Left hindlimb (tissue), 1 donor: ENCODE data around the gene CDKN2B.
A peak's percentile ranks its signal among the peaks of the same experiment; 100 is the strongest.

ENCODE experiments used
- DNase-seq: peaks from one replicate; pipeline ENCODE4 v3.0.0-alpha.2; 2018

The CDKN2B gene

GRCh38 chr9:22033012-22033630, 24.0 kb upstream of the CDKN2B start:
- DNase-seq, result no peak

GRCh38 chr9:22031655-22032411, 22.7 kb upstream of the CDKN2B start:
- DNase-seq, result no peak

- no peak for DNase-seq
Observed at GRCh38 chr9:22030101-22030598, 21.0 kb upstream of the CDKN2B start.

GRCh38 chr9:22029231-22029630, 20.1 kb upstream of the CDKN2B start:
- DNase-seq, result no peak

- DNase-seq, result no peak
Observed at GRCh38 chr9:22028394-22028793, 19.3 kb upstream of the CDKN2B start.

GRCh38 chr9:22026696-22027095, 17.6 kb upstream of the CDKN2B start:
- DNase-seq, result no peak

- no peak for DNase-seq
Observed at GRCh38 chr9:22022396-22022795, 13.3 kb upstream of the CDKN2B start.

DNA sequence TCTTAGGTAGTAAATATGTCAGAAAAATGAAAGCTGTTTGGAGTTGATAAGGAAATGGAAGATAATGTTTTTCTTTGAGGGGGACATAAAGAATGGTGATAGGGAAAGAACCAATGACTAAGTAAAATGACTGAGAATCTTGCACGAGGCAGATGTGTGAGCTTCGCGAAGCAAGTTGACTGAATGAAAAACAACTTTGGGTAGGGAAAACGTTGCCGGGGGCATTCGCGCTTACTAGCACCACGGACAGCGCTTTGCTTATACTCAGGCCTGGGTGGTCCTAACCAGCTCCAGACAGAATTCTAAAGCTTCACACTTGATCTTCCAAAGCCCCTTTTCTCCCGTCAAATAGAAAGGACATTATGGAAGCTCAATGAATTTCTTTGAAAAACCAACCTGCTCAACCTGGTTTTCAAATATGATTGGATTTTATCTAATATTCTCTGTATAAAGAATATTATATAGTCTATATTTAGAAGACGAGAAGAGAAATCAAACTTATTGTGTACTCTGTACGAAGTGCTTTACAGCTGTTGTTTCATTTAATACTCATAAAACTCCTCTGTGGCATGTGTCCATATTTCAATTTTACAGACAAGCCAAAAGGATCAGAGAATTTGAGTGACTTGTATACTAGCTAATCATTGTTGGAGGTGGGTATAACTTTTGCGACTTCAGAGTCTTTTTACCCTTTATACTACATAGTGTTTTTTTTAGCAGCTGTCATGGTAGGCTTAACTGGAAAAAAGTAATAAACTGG, 1.9 kb upstream of the CDKN2B start:
- DNase-seq, result peak; percentile 57

GRCh38 chr9:22009506-22009867, 382 bp upstream of the CDKN2B start:
- DNase-seq, result no peak

- no peak for DNase-seq
Observed at GRCh38 chr9:22008384-22008716, 755 bp downstream of the CDKN2B start.

GRCh38 chr9:22005702-22006606, 3.2 kb downstream of the CDKN2B start:
- DNase-seq, result no peak

DNA sequence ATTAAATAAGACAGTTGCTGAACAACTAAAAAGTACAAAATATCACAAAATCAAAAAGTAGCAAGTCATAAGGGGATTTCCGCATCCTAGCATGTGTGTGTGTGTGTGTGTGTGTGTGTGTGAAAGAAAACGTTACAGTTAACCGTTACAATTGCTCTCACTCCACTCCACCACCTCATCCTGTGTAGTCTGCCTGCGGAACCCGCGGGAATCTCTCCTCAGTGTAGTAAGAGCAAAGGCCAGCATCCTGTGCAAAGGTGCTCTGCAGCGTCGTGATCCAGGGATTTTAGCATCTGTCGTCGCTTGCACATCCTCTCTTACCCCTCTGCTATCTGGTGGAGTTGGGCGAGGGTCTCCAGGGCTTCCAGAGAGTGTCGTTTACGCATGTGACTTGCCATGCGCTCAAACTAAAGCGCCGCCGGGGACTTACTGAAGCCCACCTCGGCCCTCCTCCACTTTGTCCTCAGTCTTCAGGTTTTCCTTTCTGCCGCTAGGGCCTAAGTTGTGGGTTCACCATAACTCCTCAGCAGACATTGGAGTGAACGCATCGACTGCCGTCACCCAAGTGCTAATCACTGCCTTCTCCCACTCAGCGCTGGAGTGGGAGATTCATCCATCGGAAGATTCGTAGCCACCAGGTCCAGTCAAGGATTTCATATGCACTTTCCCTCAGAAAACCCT, 3.9 kb downstream of the CDKN2B start:
- no peak for DNase-seq

- DNase-seq, result no peak
Observed at GRCh38 chr9:22002038-22002437, 7.1 kb downstream of the CDKN2B start.

GRCh38 chr9:21998026-21998425, 11.1 kb downstream of the CDKN2B start:
- DNase-seq, result no peak

DNA sequence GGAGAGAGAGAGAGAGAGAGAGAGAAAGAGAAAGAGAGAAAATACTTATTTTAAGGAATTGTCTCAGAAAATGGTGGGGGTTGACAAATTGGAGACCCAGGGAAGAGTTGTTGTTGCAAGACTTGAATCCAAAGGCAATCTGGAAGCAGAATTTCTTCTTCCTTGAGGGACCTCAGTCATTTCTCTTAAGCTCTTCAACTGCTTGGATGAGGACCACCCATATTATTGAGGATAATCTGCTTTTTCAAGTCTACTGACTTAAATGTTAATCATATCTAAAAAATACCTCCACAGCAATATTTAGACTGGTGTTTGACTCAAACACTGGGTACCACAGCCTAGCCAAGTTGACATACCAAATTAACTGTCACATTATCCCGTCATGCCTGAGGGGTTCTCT, 11.6 kb downstream of the CDKN2B start:
- DNase-seq, result no peak

DNA sequence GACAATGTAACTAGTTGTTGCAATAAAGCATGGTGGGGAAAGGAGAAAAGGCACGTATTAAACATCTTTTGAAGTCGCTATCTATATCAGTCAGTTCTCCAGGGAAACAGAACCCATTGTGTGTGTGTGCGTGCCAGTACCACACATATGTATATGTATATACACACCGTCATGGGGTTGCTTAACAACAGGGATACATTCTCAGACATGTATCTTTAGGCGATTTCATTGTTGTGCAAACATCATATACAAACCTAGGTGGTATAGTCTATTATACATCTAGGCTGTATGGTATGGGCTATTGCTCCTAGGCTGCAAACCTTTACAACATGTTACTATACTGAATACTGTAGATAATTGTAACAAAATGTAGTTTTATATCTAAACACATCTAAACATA, 12.2 kb downstream of the CDKN2B start:
- no peak for DNase-seq

GRCh38 chr9:21996438-21996837, 12.7 kb downstream of the CDKN2B start:
- DNase-seq, result no peak

GRCh38 chr9:21995666-21996398, 13.3 kb downstream of the CDKN2B start:
- peak; percentile 47 for DNase-seq

- DNase-seq, result peak; percentile 67
Observed at GRCh38 chr9:21995006-21995665, 14.0 kb downstream of the CDKN2B start.

DNA sequence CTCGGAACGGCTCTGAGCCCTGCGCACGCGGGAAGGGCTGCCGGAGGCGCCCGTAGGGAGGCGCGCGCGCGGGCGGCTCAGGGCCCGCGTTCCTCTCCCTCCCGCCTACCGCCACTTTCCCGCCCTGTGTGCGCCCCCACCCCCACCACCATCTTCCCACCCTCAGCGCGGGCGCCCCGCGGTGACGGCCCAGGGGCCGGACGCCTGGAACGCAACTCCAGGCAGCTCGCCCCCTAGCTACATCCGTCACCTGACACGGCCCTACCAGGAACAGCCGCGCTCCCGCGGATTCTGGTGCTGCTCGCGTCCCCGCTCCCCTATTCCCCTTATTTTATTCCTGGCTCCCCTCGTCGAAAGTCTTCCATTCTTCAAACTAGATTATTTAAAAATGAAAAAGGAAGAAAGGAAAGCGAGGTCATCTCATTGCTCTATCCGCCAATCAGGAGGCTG, 14.5 kb downstream of the CDKN2B start, which contains the start of gene CDKN2B-AS1:
Gene CDKN2B-AS1 (plus strand): TSS at position 236 of the 450 bp plus-strand sequence.
- peak; percentile 57 for DNase-seq
